GM06990 (cell line): ENCODE measurements around the gene FADS1.

Source experiments
- DNase-seq: peaks from one replicate; pipeline ENCODE4 v3.0.0-alpha.2; 2011; ENCODE audit not compliant: insufficient read length; ENCODE audit errors: extremely low read depth
- H3K27me3 ChIP-seq: replicated peaks from 2 replicates; pipeline ENCODE4 v1.6.0; 2011; ENCODE audit warnings: low read length; ENCODE audit not compliant: control insufficient read depth, insufficient read depth
- H3K36me3 ChIP-seq: 2 replicates; pipeline ENCODE4 v1.5.1; 2011; ENCODE audit warnings: low read length; ENCODE audit not compliant: control insufficient read depth, insufficient read depth
- H3K4me3 ChIP-seq: replicated peaks from 2 replicates; pipeline ENCODE4 v1.5.1; 2011; ENCODE audit warnings: low read depth, mild to moderate bottlenecking, control low read depth, low read length
- TF ChIP-seq, protein P1 (sequence below): IDR thresholded peaks from 2 replicates; pipeline ENCODE4 v1.5.1; 2011; ENCODE audit warnings: low read length, control low read depth, mild to moderate bottlenecking, inconsistent platforms; ENCODE audit not compliant: insufficient read depth, poor library complexity, severe bottlenecking

Gene FADS1

DNA sequence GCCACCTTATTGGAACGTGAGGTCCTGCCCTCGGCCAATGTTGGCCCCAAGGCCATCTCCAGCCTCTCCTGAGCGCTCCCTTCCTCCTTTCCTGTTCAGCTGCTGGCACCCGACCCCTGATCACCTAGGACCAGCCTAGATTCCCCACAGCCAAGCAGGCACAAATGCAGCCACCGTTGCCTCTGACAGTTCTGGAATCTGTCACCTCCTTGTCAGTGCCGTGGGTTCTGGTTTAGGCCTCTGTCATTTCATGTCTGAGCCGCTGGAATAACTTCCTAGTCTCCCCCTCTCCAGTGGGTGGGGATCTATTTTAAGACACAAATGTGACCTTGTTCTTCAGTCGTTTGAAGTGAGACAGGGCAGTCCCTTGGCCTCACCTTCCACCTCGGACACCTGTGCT lies 44.8 kb upstream of the FADS1 start:
- TF ChIP-seq, protein P1, sequence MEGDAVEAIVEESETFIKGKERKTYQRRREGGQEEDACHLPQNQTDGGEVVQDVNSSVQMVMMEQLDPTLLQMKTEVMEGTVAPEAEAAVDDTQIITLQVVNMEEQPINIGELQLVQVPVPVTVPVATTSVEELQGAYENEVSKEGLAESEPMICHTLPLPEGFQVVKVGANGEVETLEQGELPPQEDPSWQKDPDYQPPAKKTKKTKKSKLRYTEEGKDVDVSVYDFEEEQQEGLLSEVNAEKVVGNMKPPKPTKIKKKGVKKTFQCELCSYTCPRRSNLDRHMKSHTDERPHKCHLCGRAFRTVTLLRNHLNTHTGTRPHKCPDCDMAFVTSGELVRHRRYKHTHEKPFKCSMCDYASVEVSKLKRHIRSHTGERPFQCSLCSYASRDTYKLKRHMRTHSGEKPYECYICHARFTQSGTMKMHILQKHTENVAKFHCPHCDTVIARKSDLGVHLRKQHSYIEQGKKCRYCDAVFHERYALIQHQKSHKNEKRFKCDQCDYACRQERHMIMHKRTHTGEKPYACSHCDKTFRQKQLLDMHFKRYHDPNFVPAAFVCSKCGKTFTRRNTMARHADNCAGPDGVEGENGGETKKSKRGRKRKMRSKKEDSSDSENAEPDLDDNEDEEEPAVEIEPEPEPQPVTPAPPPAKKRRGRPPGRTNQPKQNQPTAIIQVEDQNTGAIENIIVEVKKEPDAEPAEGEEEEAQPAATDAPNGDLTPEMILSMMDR: no peak
- Histone ChIP-seq H3K4me3 (no peak overlapping the region), H3K27me3 (no peaks in the 10 kb centered on the region), H3K36me3 (peaks cover 50% of the 10 kb centered on the region)
- no peak for DNase-seq

- DNase-seq: no peak
- Histone ChIP-seq H3K4me3 (no peak overlapping the region), H3K36me3 (peaks cover 53% of the 10 kb centered on the region), H3K27me3 (no peaks in the 10 kb centered on the region)
- TF ChIP-seq, protein P1: no peak
These were observed 43.5 kb upstream of the FADS1 start for GRCh38 chr11:61860054-61860903.

GRCh38 chr11:61855939-61856680 lies 39.3 kb upstream of the FADS1 start:
- no peaks in the 10 kb centered on the region for H3K27me3 ChIP-seq
- TF ChIP-seq, protein P1: no peak
- no peak overlapping the region for H3K4me3 ChIP-seq
- H3K36me3 ChIP-seq: peaks cover 54% of the 10 kb centered on the region
- no peak for DNase-seq

DNA sequence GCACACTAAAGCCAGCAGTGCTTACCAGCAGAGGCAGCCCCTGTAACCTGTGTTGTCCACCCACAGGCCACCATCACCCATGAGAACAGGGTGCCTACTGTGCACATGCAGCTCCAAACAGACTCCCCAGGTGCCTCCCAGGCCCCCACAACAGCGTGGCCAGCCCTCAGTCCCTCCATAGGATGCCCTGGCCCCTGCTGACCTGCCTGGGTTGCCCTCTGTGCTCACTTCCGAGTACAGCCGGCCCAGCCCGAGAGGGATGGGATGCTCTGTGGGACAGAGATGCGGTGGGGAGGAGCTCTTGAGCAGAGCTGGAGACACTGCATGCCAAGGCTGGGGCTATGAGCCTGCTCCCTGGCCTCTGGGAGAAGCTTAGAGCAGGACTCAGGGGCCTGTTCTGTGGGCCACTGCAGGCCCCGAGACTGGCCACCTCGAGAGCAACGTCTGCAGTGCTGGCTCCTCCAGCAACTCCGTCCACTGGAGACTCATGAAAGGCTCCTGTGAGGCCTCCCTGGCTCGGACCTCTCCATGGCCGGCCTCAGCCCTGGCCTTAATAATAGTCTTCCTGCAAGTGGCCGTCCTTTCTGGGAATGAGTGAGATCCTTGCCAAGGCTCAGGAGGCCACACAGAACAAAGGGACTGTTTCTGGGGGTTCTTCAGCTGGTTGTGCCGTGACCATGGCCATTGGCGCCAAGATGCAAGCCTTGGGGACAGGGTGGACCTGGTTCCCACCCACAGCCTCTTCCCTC lies 38.3 kb upstream of the FADS1 start:
- Histone ChIP-seq H3K4me3 (no peak overlapping the region), H3K27me3 (no peaks in the 10 kb centered on the region), H3K36me3 (peaks cover 51% of the 10 kb centered on the region)
- no peak for DNase-seq
- TF ChIP-seq, protein P1: no peak

DNA sequence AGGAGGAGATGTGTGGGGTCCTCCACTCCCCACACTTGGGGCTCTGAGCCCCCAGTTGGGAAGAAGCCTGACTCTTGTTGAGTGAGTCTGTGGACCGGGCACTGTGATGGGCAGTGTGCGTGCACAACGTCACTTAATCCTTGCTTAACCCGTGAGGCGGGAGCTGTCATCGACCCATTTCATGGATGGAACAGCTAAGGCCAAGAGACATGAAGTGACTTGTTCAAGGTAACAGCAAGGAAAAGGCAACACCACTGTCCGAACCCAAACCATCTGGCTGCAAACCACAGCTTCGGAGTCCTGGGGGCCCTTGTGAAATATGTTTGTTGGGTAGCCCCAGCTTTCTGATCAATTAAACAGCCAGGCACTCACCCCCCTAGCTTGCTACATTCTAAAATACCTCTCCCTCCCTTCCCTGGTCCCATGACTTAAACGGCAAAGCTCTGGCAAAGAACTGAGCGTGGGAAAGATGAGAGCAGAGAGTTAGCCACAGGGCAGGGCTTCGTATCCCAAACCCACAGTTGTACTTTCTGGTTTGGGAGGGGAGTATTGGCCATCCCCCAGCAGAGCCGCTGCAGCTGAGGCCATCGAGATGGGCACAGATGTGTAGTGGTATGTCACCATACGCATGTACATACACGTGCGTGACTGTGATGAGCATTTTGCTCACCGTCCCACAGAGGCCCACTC lies 37.5 kb upstream of the FADS1 start:
- Histone ChIP-seq H3K4me3 (no peak overlapping the region), H3K27me3 (no peaks in the 10 kb centered on the region), H3K36me3 (peaks cover 50% of the 10 kb centered on the region)
- no peak for DNase-seq
- TF ChIP-seq, protein P1: no peak
